Ishikawa (cell line): Measurements from ENCODE around the gene TUBB3.

Experiments
- CREB1 ChIP-seq: IDR thresholded peaks from 2 replicates; pipeline ENCODE4 v1.6.1; 2012; ENCODE audit warnings: low read depth
- FOXM1 ChIP-seq: IDR thresholded peaks from 2 replicates; pipeline ENCODE4 v1.6.1; 2012; ENCODE audit warnings: low read depth, borderline replicate concordance
- TCF12 ChIP-seq: IDR thresholded peaks from 2 replicates; pipeline ENCODE4 v1.6.1; 2012; ENCODE audit warnings: low read depth

DNA sequence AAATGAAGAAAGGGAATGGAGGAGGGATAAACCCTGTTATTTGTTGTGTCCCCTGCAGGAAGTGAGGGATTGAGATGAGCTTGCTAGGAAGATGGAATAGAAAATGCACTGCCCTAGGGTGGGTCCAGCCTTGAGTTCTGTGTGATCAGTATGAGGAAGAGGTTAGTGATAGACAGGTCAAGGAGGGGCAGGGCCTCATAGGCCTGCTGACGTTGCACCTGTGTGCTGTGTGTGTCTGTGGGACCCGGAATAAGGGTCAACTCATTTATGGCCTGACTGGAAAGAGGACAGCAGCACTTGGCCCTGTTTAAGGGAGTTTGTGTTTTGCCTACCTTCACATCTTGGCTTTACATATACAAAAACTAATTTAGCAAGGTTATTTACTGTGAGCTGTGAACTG lies 51.7 kb downstream of the TUBB3 start:
- no peak for TF ChIP-seq FOXM1
- TF ChIP-seq CREB1: no peak
- no peak for TF ChIP-seq TCF12
